ENCODE data around the gene UBE2J2. TPM values are rescaled to one million over a fixed set of nuclear protein-coding genes. Genes with fewer than 3 reads are reported as not detected.
A peak's percentile ranks its signal among the peaks of the same experiment; 100 is the strongest.

Gene UBE2J2
- total and polyA plus RNA-seq, 3 donors from 2014 or later, result 133 to 203 (median 139) TPM

DNA sequence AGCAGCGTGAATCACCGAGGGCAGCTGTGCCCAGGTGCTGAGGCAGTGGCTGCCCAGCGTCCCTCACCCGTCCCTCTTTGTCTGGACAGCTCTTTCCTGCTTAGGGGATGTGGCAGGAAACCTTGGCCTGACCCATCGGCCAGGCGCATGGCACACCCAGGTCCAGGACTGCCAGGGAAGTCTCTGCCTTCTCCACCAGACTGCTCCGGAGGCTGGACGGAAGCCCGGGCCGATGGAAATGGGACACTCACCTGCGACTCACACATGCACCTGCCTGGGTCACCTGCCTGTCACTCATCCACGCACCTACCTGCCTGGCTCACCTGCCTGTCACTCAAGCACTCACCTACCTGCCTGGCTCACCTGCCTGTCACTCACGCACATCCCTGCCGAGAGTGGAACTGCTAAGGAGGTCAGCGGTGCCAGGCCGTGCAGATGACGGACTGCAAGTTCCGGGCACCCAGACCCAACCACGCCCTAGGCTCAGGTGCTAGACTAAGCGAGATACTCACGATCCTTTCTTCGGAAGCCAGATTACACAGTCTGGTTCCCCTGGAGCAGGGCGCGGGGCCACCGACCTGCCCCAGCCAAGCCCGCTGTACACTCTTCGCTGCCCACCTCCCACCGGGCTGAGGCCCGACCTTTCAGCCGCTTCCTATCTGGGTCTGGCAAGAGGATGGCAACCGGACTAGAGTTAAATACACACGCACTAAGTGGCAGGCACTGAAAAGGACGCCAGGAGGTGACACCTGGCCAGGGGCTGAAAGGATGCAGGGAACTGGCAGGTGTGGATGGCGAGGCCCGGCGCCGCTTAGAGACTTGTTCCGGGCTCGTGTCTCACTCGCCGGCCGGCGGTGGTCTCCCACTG, 1.1 kb downstream of the UBE2J2 start:
- Histone ChIP-seq H3K4me1 (peaks cover 40% of the 10 kb centered on the region), H3K27ac (peak overlapping the region; percentile 84), H3K4me3 (peak overlapping the region; percentile 93 to 100), H3K27me3 (no peaks in the 10 kb centered on the region), H3K9me3 (no peaks in the 10 kb centered on the region), H3K36me3 (ENCODE audit: low read depth, missing control alignments) (no peaks in the 10 kb centered on the region)
- TF ChIP-seq POLR2A (IDR thresholded peaks at IDR 0.05), result no peak
- TF ChIP-seq, protein P1, sequence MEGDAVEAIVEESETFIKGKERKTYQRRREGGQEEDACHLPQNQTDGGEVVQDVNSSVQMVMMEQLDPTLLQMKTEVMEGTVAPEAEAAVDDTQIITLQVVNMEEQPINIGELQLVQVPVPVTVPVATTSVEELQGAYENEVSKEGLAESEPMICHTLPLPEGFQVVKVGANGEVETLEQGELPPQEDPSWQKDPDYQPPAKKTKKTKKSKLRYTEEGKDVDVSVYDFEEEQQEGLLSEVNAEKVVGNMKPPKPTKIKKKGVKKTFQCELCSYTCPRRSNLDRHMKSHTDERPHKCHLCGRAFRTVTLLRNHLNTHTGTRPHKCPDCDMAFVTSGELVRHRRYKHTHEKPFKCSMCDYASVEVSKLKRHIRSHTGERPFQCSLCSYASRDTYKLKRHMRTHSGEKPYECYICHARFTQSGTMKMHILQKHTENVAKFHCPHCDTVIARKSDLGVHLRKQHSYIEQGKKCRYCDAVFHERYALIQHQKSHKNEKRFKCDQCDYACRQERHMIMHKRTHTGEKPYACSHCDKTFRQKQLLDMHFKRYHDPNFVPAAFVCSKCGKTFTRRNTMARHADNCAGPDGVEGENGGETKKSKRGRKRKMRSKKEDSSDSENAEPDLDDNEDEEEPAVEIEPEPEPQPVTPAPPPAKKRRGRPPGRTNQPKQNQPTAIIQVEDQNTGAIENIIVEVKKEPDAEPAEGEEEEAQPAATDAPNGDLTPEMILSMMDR (IDR thresholded peaks at IDR 0.05), result no peak
- intact Hi-C loops (cut with DNase I; ENCODE audit: low total_unique reads), result no loop called here
- no peak for DNase-seq
- WGBS, 2 donors, result 20 to 23% methylated on average over 24 to 43 of the region's 43 CpGs

DNA sequence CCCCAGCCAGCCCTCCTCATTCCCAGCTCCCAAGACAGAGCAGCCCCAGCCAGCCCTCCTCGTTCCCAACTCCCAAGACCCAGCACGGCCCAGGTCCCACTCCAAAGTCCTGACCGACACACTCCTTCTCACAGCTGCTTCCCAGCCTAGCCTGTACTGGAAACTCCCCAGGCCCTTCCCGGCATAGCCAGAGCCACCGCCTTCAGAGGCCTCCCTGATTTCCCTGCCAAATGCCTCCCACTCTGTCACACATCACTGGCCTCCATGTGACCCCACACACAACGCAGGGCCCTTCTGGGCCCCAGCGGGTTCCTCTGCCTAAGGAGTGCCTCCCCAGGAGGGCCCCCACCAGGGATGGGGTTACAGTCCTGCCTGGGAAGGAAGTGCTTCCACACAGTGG, 2.8 kb downstream of the UBE2J2 start:
- DNase-seq, result no peak
- no peaks in the 10 kb centered on the region for H3K9me3 ChIP-seq
- no peaks in the 10 kb centered on the region for H3K27me3 ChIP-seq
- WGBS, 2 donors, result 49 to 81% methylated on average over 5 to 7 of the region's 7 CpGs
- no peaks in the 10 kb centered on the region for H3K36me3 ChIP-seq (ENCODE audit: low read depth, missing control alignments)
- H3K27ac ChIP-seq, result peak overlapping the region in 1 of 2 donors; percentile 31
- H3K4me3 ChIP-seq, result no peak overlapping the region
- no peak for TF ChIP-seq POLR2A (IDR thresholded peaks at IDR 0.05)
- TF ChIP-seq, protein P1 (IDR thresholded peaks at IDR 0.05), result no peak
- H3K4me1 ChIP-seq, result peaks cover 40% of the 10 kb centered on the region
- intact Hi-C loops (cut with DNase I; ENCODE audit: low total_unique reads), result no loop called here

DNA sequence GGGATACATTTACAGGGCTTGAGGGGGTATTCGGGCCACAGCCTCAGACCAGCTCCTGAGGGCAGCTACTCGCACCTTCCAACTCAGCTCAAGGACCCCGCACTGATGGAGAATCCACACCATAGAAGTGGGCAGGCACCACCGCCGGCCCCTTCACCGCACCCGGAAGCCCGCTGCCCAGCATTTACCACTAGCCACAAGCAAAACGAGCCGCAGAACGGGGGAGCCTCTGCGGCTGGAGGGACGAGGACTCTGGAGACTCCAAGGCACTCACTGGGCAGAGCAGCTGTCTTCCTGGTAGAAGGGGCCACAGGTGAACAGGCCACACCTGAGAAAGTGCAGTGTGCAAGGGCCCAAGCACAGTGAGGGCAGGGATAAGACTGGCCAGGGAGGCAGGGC, 5.4 kb downstream of the UBE2J2 start:
- Histone ChIP-seq H3K36me3 (ENCODE audit: low read depth, missing control alignments) (no peaks in the 10 kb centered on the region), H3K27me3 (no peaks in the 10 kb centered on the region), H3K4me3 (no peak overlapping the region), H3K4me1 (peaks cover 32% of the 10 kb centered on the region), H3K9me3 (no peaks in the 10 kb centered on the region), H3K27ac (no peak overlapping the region)
- 90 to 100% methylated on average over 5 to 13 of the region's 13 CpGs for WGBS, 2 donors
- DNase-seq, result no peak
- intact Hi-C loops (cut with DNase I; ENCODE audit: low total_unique reads), result no loop called here
- no peak for TF ChIP-seq POLR2A (IDR thresholded peaks at IDR 0.05)
- TF ChIP-seq, protein P1 (IDR thresholded peaks at IDR 0.05), result no peak

DNA sequence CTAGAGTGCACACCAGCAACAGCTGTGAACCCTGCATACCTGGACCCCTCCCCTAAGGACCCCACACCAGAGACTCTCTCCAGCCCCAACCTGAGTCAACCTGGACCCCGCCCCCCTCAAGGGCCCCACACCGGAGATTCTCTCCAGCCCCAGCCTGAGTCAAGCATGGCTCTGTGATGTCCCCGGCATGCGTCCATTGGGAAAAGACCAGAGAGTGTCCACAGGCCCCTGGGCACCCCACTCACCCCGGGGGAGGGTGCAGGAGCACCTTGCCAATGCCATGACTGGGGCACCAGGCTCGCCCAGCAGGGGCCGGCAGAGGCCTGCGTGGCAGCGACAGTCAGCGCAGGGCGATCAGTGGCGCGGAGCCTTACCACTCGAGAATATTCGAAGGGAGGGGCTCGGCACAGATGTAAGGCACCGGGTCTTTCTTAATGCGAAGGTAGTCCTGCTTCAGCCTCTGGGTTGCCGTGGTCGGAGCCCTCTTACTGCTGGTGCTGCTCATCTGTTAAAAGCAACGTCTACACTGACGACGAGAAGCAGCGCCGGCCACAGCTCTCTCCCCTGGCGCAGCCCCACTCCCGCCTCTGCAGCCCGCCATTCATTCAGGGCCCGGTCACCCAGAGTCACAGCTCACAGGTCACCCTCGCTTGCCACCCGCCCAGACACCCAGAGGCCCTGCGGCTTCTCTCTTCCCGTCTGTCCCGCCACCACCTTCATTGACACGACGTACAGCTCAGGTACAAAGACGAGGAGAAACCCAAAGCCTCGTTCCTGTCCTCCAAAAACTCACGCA, 6.0 kb downstream of the UBE2J2 start:
- DNase-seq, result no peak
- Histone ChIP-seq H3K36me3 (ENCODE audit: low read depth, missing control alignments) (no peaks in the 10 kb centered on the region), H3K9me3 (no peaks in the 10 kb centered on the region), H3K27me3 (no peaks in the 10 kb centered on the region), H3K4me3 (no peak overlapping the region), H3K4me1 (peaks cover 29% of the 10 kb centered on the region), H3K27ac (no peak overlapping the region)
- WGBS, 2 donors, result 92% methylated on average over 32 to 39 of the region's 39 CpGs
- TF ChIP-seq POLR2A (IDR thresholded peaks at IDR 0.05), result no peak
- TF ChIP-seq, protein P1 (IDR thresholded peaks at IDR 0.05), result no peak
- intact Hi-C loops (cut with DNase I; ENCODE audit: low total_unique reads), result no loop called here

Data from testis (tissue), 3 donors.